GM19351 (cell line): ENCODE measurements around the gene CNPPD1.

Source experiments
- ATAC-seq: cut with Tn5 transposase; IDR thresholded peaks from one replicate; pipeline ENCODE4 v1.9.1; 2021; ENCODE audit warnings: mild to moderate bottlenecking, moderate library complexity; ENCODE audit not compliant: unreplicated experiment

Gene CNPPD1

DNA sequence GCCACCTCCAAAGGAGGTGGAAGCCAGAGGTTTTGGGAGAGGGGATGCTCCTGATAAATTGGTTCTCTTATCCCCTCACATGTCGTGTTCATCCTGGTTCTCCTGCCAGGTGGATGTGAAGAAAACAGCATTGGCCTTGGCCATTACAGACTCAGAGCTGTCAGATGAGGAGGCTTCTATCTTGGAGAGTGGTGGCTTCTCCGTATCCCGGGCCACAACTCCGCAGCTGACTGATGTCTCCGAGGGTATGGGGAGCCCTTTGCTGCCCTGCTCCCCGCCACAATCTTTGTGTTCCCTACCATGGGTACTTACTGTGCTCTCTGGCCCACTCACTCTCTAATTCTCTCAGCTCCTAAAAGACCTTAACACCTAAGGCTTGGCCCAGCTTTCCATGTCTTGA is 4.8 kb upstream of the CNPPD1 start:
- no peak for ATAC-seq

- no peak for ATAC-seq
Observed at GRCh38 chr2:219180961-219181360, 4.2 kb upstream of the CNPPD1 start.

GRCh38 chr2:219179601-219180465 is 3.1 kb upstream of the CNPPD1 start:
- ATAC-seq = no peak

DNA sequence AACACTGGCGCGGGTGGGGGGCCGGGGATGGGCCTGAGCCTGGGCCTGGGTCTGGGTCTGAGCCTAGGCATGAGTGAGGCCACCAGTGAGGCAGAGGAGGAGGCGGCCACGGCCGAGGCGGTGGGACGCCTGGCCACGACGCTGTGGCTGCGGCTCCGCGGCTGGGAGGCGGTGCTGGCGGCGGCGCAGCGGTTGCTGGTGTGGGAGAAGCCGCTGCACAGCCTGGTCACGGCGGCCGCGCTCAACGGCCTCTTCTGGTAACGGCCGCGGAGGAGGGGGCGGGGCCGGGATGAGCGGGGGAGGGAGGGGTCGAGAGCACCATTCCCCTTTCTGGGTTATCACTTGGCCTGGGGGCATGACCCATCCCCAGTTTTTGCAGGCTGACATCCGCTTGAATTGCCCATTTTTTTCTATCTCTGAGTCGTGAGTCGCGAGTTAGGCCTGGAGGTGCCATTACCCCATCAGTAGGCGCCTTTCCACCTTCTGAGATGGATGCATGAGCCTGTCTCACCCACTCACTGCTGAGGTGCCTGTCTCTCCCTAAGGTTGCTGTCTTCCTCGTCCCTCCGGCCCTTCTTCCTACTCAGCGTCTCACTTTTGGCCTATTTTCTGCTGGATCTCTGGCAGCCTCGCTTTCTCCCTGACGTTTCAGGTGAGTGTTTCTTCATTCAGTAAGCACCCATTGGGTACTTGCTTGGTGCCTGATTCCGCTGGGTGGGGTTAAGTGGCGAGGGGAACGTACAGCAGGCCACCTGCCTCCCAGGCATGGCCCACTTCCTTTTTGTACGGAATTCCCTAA is 1.9 kb upstream of the CNPPD1 start:
- peak; percentile 12 for ATAC-seq

GRCh38 chr2:219177552-219178376 is 1.0 kb upstream of the CNPPD1 start, which contains the start of gene RETREG2:
Gene RETREG2, plus strand, starts transcription at chr2:219178275. Its CDS starts 78 bp downstream, at chr2:219178353.
- peak; percentile 37 for ATAC-seq

- peak; percentile 28 for ATAC-seq
Observed at GRCh38 chr2:219175928-219176817, 552 bp downstream of the CNPPD1 start.

DNA sequence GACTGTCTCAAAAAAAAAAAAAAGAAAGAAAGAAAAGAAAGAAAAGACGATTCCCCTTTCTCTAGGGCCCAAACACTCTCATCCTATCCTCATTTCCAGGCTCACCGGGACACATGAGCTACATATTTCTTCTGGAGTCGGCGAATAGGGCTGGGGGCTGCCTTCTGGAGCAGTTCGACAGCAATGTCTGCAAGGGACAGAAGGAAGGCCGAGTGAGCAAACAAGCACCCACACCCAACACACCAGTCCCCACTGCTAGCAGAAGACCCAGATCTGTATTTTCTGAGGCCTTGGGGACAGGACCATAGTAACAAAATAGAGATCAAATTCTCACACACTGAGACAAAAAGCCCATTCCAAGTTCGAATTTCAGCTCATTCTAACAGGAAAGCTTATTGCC is 1.2 kb downstream of the CNPPD1 start:
- ATAC-seq = no peak

DNA sequence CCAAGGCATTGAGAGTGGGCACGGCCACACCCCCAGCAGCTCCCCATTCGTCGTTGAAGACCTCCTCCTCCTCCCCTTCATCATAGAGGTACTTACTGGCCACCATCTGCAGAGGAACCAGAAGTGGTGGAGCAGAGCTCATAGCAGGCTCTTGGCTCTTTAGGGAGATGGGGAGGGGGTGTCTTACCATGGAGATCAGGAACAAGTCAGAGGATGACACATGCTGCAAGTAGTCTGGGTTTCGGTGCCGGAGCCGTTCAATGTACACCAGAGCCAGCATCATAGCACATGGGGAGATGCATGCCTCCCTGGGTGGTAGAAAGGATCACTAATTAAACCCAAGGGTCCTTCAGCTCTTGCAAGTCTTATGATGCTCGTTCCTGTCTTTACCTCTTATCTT is 1.9 kb downstream of the CNPPD1 start:
- no peak for ATAC-seq

- no peak for ATAC-seq
Observed at GRCh38 chr2:219174146-219174545, 2.6 kb downstream of the CNPPD1 start.

- no peak for ATAC-seq
Observed at GRCh38 chr2:219173176-219173575, 3.5 kb downstream of the CNPPD1 start.

- no peak for ATAC-seq
Observed at GRCh38 chr2:219172231-219173154, 4.2 kb downstream of the CNPPD1 start.

DNA sequence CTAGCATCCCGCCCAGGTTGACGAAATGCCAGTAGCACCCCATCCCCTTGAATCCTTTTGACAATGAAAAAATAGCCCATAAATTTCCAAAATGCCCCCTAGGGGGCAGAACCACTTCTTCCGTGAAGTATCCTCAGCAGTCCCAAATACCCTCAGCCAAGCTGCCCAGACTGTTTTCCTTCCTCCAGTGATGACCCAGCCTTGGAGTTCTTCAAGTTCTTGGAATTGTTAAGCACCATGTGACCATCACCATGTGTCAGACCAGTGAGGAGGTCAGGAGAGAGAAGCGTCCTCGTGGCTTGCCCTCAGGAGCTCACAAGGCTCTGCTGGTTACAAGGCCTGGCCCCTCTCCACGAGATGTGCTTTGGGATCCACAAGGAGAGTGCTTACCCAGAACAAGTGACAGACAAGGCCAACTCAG is 5.5 kb downstream of the CNPPD1 start:
- no peak for ATAC-seq

DNA sequence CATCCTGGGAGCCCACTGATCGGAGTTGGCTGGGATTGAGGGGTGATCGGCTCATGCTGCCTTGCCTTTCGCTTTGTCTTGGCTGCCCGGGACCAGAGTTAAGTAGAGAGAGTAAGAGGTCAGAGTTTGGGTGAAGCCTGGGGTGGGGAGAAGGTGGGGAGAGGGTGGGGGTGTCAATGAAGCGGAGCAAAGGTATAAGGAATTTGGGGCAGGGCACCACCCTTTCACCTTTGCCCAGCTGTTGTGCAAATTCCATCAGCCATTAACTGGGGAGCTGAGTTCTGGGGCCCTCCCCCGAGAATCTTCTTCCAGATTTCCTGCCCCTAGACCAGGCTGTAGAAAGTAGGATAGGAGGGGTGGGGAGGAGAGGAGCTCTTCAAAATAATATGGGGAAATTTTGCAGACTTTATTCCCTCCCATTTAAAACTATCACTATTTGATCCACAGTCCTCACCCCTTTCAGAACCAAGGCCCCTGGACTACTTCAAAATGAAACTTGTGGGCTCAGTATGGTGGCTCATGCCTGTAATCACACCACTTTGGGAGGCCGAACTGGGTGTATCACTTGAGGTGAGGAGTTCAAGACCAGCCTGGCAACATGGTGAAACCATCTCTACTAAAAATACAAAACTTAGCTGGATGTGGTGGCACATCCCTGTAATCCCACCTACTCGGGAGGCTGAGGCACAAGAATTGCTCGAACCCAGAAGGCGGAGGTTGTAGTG is 6.6 kb downstream of the CNPPD1 start, which contains the start of gene SLC23A3:
Gene SLC23A3, minus strand, starts transcription at position 100 of the 725 bp plus-strand sequence. Its CDS starts 45 bp downstream, at position 55.
- ATAC-seq = no peak

DNA sequence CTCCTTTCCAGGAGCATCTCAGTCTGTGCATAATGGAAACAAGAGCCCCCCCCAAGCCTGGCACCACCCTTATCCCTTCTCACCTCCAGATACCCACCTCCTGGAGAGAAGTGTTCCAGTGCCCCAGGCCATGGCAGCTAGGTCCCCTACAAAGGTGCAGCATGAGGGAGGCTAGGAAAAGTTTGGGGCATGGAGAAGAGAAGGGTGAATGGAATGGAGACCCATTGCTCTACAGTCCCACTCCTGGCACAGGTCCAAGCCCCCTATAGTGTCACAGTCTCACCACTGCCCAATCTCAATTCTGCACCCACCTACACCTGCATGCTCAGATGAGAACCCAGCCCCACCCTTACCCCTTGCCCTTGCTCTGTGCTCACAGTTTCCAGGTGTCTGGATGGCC is 7.8 kb downstream of the CNPPD1 start:
- no peak for ATAC-seq

DNA sequence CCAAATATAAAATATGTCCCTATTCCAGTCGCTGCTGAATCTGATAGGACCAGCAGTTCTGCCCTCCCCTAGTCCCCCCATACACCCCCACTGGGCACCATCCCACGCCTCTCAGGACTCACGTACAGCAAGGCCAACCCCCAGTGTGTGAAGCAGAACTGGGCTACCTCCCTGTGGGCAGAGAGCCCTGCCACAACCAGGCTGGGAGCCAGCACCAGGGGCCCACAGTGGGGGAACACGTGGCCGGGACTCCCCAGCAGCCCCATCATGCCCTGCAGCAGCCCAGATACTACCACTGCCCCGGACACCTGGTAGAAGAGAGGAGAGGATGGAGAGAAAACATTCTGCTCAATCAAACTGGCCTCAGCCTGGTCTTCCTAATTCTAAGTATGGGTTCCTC is 8.2 kb downstream of the CNPPD1 start:
- no peak for ATAC-seq

GRCh38 chr2:219167997-219168396 is 8.7 kb downstream of the CNPPD1 start:
- ATAC-seq = no peak

DNA sequence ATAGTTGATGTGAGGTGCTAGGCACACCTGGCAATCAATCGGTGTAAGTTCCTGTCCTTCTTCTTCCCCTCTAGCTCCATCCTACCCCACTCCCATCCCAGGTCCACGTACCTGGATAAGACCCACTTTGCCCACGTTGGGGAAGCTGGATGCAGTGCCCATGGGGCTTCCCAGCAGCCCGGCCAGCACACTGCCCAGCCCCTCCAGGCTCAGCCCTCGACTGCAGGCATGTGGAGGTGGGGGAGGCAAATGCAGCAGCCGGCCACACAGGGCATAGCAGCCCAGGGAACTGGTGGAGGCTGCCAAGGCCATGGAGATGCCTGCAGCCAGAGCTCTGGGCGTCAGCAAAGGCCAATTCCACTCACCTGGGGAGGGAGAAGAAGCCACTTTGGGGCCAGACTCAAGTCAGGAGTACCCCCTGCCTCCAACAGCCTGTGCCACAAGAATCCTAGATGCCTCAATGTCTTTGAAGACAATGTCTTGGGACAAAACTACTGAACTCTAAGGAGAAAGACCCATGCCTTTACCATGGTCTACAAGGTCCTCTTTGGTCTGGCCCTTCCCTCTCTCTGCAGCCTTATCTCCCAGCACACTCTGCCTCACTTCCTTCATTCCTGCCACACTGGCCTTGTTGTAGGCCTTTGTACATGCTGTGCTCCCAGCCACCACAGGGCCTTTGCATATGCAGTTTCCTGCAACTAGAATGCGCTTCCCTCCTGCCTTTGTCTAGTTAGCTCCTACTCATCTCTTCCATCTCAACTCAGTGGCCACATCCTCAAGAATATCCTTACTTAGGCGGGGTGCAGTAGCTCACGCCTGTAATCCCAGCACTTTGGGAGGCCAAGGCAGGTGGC is 11.4 kb downstream of the CNPPD1 start:
- no peak for ATAC-seq
